GM21367 (cell line): ENCODE data around the gene C4BPB.
A peak's percentile ranks its signal among the peaks of the same experiment; 100 is the strongest.
"Not testable (repeated sequence)": the region's sequence is repeated elsewhere in the genome, so short reads cannot be mapped to it uniquely, and the experiment has no call there.

Experiments
- ATAC-seq: cut with Tn5 transposase; IDR thresholded peaks from one replicate; pipeline ENCODE4 v1.9.1; 2021; ENCODE audit not compliant: unreplicated experiment

Gene C4BPB

GRCh38 chr1:207088701-207089626, at the start of gene C4BPB:
Gene C4BPB (plus strand): TSS chr1:207088860. CDS start chr1:207089532, 672 bp downstream.
- ATAC-seq = no peak

GRCh38 chr1:207039380-207040180, 49.1 kb upstream of the C4BPB start:
- no peak for ATAC-seq

GRCh38 chr1:207040181-207040533, 48.5 kb upstream of the C4BPB start:
- no peak for ATAC-seq

GRCh38 chr1:207041397-207041796, 47.3 kb upstream of the C4BPB start:
- not testable (repeated sequence) for ATAC-seq

- no peak for ATAC-seq
Observed at GRCh38 chr1:207045453-207045852, 43.2 kb upstream of the C4BPB start.

GRCh38 chr1:207047505-207047904, 41.2 kb upstream of the C4BPB start:
- ATAC-seq = no peak

GRCh38 chr1:207048041-207048440, 40.6 kb upstream of the C4BPB start:
- ATAC-seq = no peak

GRCh38 chr1:207049054-207049453, 39.6 kb upstream of the C4BPB start:
- ATAC-seq = no peak

GRCh38 chr1:207049514-207049913, 39.1 kb upstream of the C4BPB start:
- ATAC-seq = no peak

GRCh38 chr1:207049974-207050391, 38.7 kb upstream of the C4BPB start:
- ATAC-seq = peak; percentile 36

- peak; percentile 42 for ATAC-seq
Observed at GRCh38 chr1:207050480-207051190, 38.0 kb upstream of the C4BPB start.

- no peak for ATAC-seq
Observed at GRCh38 chr1:207051191-207051943, 37.3 kb upstream of the C4BPB start, which contains the start of gene YOD1. Gene YOD1 (minus strand): TSS chr1:207051208. CDS start chr1:207051030, 178 bp downstream.

- ATAC-seq = peak; percentile 60
Observed at GRCh38 chr1:207052911-207053769, 35.5 kb upstream of the C4BPB start, which contains the start of gene PFKFB2. Gene PFKFB2 (plus strand): TSS chr1:207053275. CDS start chr1:207054718, 1,443 bp downstream.

- no peak for ATAC-seq
Observed at GRCh38 chr1:207054491-207054890, 34.2 kb upstream of the C4BPB start.

GRCh38 chr1:207055386-207056001, 33.2 kb upstream of the C4BPB start:
- no peak for ATAC-seq

- no peak for ATAC-seq
Observed at GRCh38 chr1:207056673-207057072, 32.0 kb upstream of the C4BPB start.

GRCh38 chr1:207058252-207058651, 30.4 kb upstream of the C4BPB start:
- ATAC-seq = no peak

GRCh38 chr1:207058878-207059867, 29.5 kb upstream of the C4BPB start:
- ATAC-seq = no peak
